ENCODE results near the gene SNX32.
"Not testable (repeated sequence)": the region's sequence is repeated elsewhere in the genome, so short reads cannot be mapped to it uniquely, and the experiment has no call there.

The SNX32 gene

GRCh38 chr11:65829459-65829858 lies 4.3 kb upstream of the SNX32 start:
- Histone ChIP-seq H3K27me3 (replicated peaks; ENCODE audit: insufficient read depth, low read length) (peaks cover 44% of the 10 kb centered on the region), H3F3A (ENCODE audit: insufficient read depth, low read length) (no peaks in the 10 kb centered on the region), H3K36me3 (replicated peaks; ENCODE audit: insufficient read depth, low read length) (no peaks in the 10 kb centered on the region), H3K4me2 (ENCODE audit: low read depth, low read length) (no peak overlapping the region), H3K4me1 (ENCODE audit: low read length) (peaks cover 4% of the 10 kb centered on the region; the same call in 1 of the 2 replicates), H3K79me2 (ENCODE audit: low read length) (no peaks in the 10 kb centered on the region), H3K9me3 (replicated peaks; ENCODE audit: insufficient read depth, low read length) (no peaks in the 10 kb centered on the region), H4K20me1 (ENCODE audit: insufficient read depth, low read length) (no peaks in the 10 kb centered on the region), H3K9ac (ENCODE audit: low read length) (no peak overlapping the region), H3K9me2 (replicated peaks; ENCODE audit: insufficient read depth, low read length) (no peaks in the 10 kb centered on the region), H3K4me3 (ENCODE audit: low read length) (no peak overlapping the region), H2AFZ (ENCODE audit: low read length) (no peak overlapping the region), H3K27ac (ENCODE audit: low read length) (no peak overlapping the region)
- DNase-seq: no peak
- TF ChIP-seq CTCF (IDR thresholded peaks at IDR 0.05; ENCODE audit: low read length) (no peak), EZH2 (optimal IDR thresholded peaks at IDR 0.05; ENCODE audit: low read depth, low read length) (no peak), EZH2phosphoT487 (IDR thresholded peaks at IDR 0.05; ENCODE audit: low read length) (no peak)

- not testable (repeated sequence) for H3K9me2 ChIP-seq (replicated peaks; ENCODE audit: insufficient read depth, low read length); H3K27ac ChIP-seq (ENCODE audit: low read length); H3K9me3 ChIP-seq (replicated peaks; ENCODE audit: insufficient read depth, low read length); H3K4me3 ChIP-seq (ENCODE audit: low read length); H2AFZ ChIP-seq (ENCODE audit: low read length); H3F3A ChIP-seq (ENCODE audit: insufficient read depth, low read length); H4K20me1 ChIP-seq (ENCODE audit: insufficient read depth, low read length); H3K9ac ChIP-seq (ENCODE audit: low read length); H3K4me1 ChIP-seq (ENCODE audit: low read length); H3K79me2 ChIP-seq (ENCODE audit: low read length); H3K36me3 ChIP-seq (replicated peaks; ENCODE audit: insufficient read depth, low read length); H3K4me2 ChIP-seq (ENCODE audit: low read depth, low read length); DNase-seq
- H3K27me3 ChIP-seq (replicated peaks; ENCODE audit: insufficient read depth, low read length): peaks cover 45% of the 10 kb centered on the region
Measured at GRCh38 chr11:65832231-65832630, 1.5 kb upstream of the SNX32 start.

GRCh38 chr11:65834202-65834601 lies 439 bp downstream of the SNX32 start:
- Histone ChIP-seq H3K27ac (ENCODE audit: low read length) (no peak overlapping the region), H3K79me2 (ENCODE audit: low read length) (no peaks in the 10 kb centered on the region), H3K4me2 (ENCODE audit: low read depth, low read length) (peak overlapping the region; percentile 75), H3K9me3 (replicated peaks; ENCODE audit: insufficient read depth, low read length) (no peaks in the 10 kb centered on the region), H3K9me2 (replicated peaks; ENCODE audit: insufficient read depth, low read length) (no peaks in the 10 kb centered on the region), H3K4me1 (ENCODE audit: low read length) (peaks cover 4% of the 10 kb centered on the region; the same call in 1 of the 2 replicates), H4K20me1 (ENCODE audit: insufficient read depth, low read length) (no peaks in the 10 kb centered on the region), H3K27me3 (replicated peaks; ENCODE audit: insufficient read depth, low read length) (peaks cover 40% of the 10 kb centered on the region), H3K9ac (ENCODE audit: low read length) (no peak overlapping the region; the same call in 1 of the 2 replicates), H3F3A (ENCODE audit: insufficient read depth, low read length) (no peaks in the 10 kb centered on the region), H2AFZ (ENCODE audit: low read length) (peak overlapping the region; percentile 70), H3K36me3 (replicated peaks; ENCODE audit: insufficient read depth, low read length) (no peaks in the 10 kb centered on the region), H3K4me3 (ENCODE audit: low read length) (peak overlapping the region; percentile 40)
- DNase-seq: no peak
- no peak for TF ChIP-seq EZH2phosphoT487 (IDR thresholded peaks at IDR 0.05; ENCODE audit: low read length)
- TF ChIP-seq CTCF (IDR thresholded peaks at IDR 0.05; ENCODE audit: low read length): no peak
- TF ChIP-seq EZH2 (optimal IDR thresholded peaks at IDR 0.05; ENCODE audit: low read depth, low read length): no peak

GRCh38 chr11:65842144-65842543 lies 8.4 kb downstream of the SNX32 start:
- Histone ChIP-seq H4K20me1 (ENCODE audit: insufficient read depth, low read length) (no peaks in the 10 kb centered on the region), H3K4me2 (ENCODE audit: low read depth, low read length) (no peak overlapping the region), H3K27ac (ENCODE audit: low read length) (no peak overlapping the region), H3K4me3 (ENCODE audit: low read length) (no peak overlapping the region), H3K4me1 (ENCODE audit: low read length) (no peaks in the 10 kb centered on the region), H3K9me2 (replicated peaks; ENCODE audit: insufficient read depth, low read length) (no peaks in the 10 kb centered on the region), H3F3A (ENCODE audit: insufficient read depth, low read length) (no peaks in the 10 kb centered on the region), H3K27me3 (replicated peaks; ENCODE audit: insufficient read depth, low read length) (no peaks in the 10 kb centered on the region), H2AFZ (ENCODE audit: low read length) (no peak overlapping the region), H3K36me3 (replicated peaks; ENCODE audit: insufficient read depth, low read length) (no peaks in the 10 kb centered on the region), H3K79me2 (ENCODE audit: low read length) (no peaks in the 10 kb centered on the region), H3K9me3 (replicated peaks; ENCODE audit: insufficient read depth, low read length) (no peaks in the 10 kb centered on the region), H3K9ac (ENCODE audit: low read length) (no peak overlapping the region)
- DNase-seq: no peak
- TF ChIP-seq CTCF (IDR thresholded peaks at IDR 0.05; ENCODE audit: low read length) (no peak), EZH2phosphoT487 (IDR thresholded peaks at IDR 0.05; ENCODE audit: low read length) (no peak), EZH2 (optimal IDR thresholded peaks at IDR 0.05; ENCODE audit: low read depth, low read length) (no peak)
